Amygdala (tissue), 56 donors: Measurements from ENCODE around the gene SAP30L.

Experiments
- DNase-seq, 56 donors: peaks; one replicate each; lab custom pipeline; 2025; lab: John Stamatoyannopoulos, UW

Gene SAP30L

DNA sequence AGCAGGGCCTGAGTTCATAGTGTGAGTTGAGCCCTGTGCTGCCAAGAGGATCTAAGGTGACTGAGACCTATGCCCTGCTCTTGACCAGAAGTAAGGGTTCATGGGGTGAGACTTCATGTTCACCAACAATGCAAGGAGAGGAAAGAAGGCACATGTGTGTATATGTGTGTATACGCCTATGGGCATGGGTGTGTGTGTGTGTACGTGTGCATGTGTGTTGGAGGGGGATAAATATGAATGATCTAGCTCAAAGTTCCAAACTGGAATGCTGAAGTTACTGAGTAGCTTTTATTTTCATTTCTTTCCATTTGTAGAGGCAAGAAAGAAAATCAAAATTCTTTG, 57.9 kb downstream of the SAP30L start:
- no peak for DNase-seq

DNA sequence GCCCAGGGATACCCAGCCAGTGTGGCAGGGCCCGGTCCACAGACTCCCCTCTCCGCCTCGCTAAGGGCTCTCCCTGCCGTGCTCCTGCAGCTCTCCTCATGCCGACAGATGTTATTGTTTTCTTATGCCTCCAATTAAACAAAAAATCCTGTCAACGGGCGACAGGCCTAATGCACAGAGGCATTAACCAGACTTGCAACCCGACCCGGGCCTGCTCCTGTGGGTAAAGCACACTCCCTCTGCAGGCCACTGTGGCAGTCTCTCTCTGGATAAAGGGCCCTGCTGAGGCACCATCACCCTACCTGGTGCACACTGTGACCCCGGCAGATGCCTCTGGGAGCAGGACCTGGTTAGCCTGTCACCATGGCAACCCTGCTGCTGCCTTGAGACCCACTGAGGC, 59.8 kb downstream of the SAP30L start:
- no peak for DNase-seq

GRCh38 chr5:154506049-154506715, 60.4 kb downstream of the SAP30L start:
- no peak for DNase-seq

DNA sequence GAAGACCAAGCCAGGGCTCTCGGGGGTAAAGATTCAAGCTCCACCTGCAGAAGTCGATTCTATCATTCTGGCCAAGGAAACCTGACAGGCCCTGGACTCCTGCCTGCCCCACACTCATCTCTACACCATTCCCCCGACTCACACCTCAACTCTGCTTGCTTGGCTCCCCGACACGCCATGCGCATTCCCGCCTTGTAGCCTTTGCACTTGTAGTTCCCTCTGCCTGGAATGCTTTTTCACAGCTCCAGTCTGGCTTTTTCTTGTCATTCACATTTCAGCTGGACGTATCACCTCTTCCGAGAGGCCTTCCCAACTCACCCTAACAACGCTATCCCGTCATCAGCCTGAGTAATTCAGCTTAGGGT, 60.9 kb downstream of the SAP30L start:
- DNase-seq, result no peak

DNA sequence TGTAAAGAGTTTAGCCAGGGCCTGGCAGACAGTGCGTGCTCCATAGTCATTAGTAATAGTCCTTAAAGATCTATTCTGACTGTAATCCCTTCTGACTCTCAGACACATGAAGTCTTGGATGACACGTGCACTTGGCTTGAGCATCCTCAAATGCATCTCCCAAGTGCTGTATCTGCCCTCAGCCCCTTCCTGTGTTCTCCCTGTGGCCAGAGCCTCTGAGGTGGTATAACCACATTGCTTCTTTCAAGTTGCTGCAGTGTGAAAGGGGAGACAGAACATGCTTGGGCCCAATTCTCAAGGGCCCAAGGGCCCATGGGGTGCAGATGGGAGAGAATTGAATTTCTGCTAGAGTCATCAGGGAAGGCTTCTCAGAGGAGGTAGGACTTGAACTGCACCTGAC, 62.3 kb downstream of the SAP30L start:
- no peak for DNase-seq

- no peak for DNase-seq
Measured at GRCh38 chr5:154509784-154510555, 64.2 kb downstream of the SAP30L start.
